OCI-LY3 (cell line): ENCODE measurements around the gene GORASP2.
A peak's percentile ranks its signal among the peaks of the same experiment; 100 is the strongest.

Experiments used
- H2AFZ ChIP-seq: fragments of 200-600, 300-600 bp; shearing (Covaris generic); 2 replicates; pipeline ENCODE4 v1.6.0; 2014; ENCODE audit warnings: antibody characterized with exemption, low read depth, low read length
- H3K27ac ChIP-seq: fragments of 200-600, 300-600 bp; sonication (generic); 2 replicates; pipeline ENCODE4 v1.5.1; 2014; ENCODE audit warnings: mild to moderate bottlenecking, low read length, moderate library complexity, mixed read lengths
- H3K27me3 ChIP-seq: fragments of 200-600, 300-600 bp; sonication (generic); 2 replicates; pipeline ENCODE4 v1.6.1; 2014; ENCODE audit warnings: low read depth, low read length, mixed read lengths
- H3K36me3 ChIP-seq: fragments of 200-600, 300-600 bp; sonication (generic); replicated peaks from 2 replicates; pipeline ENCODE3; 2014; ENCODE audit warnings: low read depth, low read length, mixed read lengths
- H3K4me1 ChIP-seq: fragments of 300-600, 200-600 bp; sonication (generic); 2 replicates; pipeline ENCODE4 v1.6.1; 2014; ENCODE audit warnings: low read length, mixed read lengths
- H3K4me2 ChIP-seq: fragments of 200-600, 300-600 bp; sonication (generic); 2 replicates; pipeline ENCODE4 v1.6.1; 2014; ENCODE audit warnings: low read length, mixed read lengths
- H3K4me3 ChIP-seq: fragments of 300-600, 200-600 bp; sonication (generic); 2 replicates; pipeline ENCODE4 v1.5.1; 2014; ENCODE audit warnings: antibody characterized with exemption, mild to moderate bottlenecking, low read length, moderate library complexity
- H3K79me2 ChIP-seq: fragments of 300-600, 200-600 bp; shearing (Covaris generic); 2 replicates; pipeline ENCODE4 v1.6.1; 2014; ENCODE audit warnings: mild to moderate bottlenecking, low read length, mixed read lengths
- H3K9ac ChIP-seq: fragments of 300-600, 200-600 bp; shearing (Covaris generic); 2 replicates; pipeline ENCODE4 v1.6.0; 2014; ENCODE audit warnings: mild to moderate bottlenecking, low read length, moderate library complexity
- H3K9me3 ChIP-seq: fragments of 200-600, 300-600 bp; shearing (Covaris generic); 2 replicates; pipeline ENCODE4 v1.6.1; 2014; ENCODE audit warnings: low read length, mixed read lengths; ENCODE audit not compliant: insufficient read depth
- H4K20me1 ChIP-seq: fragments of 200-600, 300-600 bp; sonication (generic); 2 replicates; pipeline ENCODE4 v1.6.1; 2016; ENCODE audit warnings: low read length, mixed read lengths; ENCODE audit not compliant: insufficient read depth
- EZH2phosphoT487 ChIP-seq: fragments of 200-600 bp; shearing (Covaris generic); IDR thresholded peaks from 2 replicates; pipeline ENCODE4 v1.6.1; 2018; ENCODE audit warnings: antibody characterized with exemption, mixed run types, low read depth
- TF ChIP-seq, protein P1 (sequence below): fragments of 200-600, 300-600 bp; sonication (generic); IDR thresholded peaks from 2 replicates; pipeline ENCODE4 v1.5.1; 2014; ENCODE audit warnings: antibody characterized with exemption, low read length, low read depth

GORASP2 gene

GRCh38 chr2:170972296-170973224 is 43.5 kb downstream of the GORASP2 start:
- Histone ChIP-seq H3K4me1 (peaks cover 14% of the 10 kb centered on the region), H2AFZ (no peak overlapping the region), H3K4me2 (peak overlapping the region; percentile 89), H3K4me3 (peak overlapping the region; percentile 84), H3K27ac (no peak overlapping the region), H3K36me3 (peaks cover 6% of the 10 kb centered on the region), H3K9ac (peak overlapping the region; percentile 26), H4K20me1 (no peaks in the 10 kb centered on the region), H3K27me3 (no peaks in the 10 kb centered on the region), H3K79me2 (no peaks in the 10 kb centered on the region), H3K9me3 (no peaks in the 10 kb centered on the region)
- TF ChIP-seq, protein P1, sequence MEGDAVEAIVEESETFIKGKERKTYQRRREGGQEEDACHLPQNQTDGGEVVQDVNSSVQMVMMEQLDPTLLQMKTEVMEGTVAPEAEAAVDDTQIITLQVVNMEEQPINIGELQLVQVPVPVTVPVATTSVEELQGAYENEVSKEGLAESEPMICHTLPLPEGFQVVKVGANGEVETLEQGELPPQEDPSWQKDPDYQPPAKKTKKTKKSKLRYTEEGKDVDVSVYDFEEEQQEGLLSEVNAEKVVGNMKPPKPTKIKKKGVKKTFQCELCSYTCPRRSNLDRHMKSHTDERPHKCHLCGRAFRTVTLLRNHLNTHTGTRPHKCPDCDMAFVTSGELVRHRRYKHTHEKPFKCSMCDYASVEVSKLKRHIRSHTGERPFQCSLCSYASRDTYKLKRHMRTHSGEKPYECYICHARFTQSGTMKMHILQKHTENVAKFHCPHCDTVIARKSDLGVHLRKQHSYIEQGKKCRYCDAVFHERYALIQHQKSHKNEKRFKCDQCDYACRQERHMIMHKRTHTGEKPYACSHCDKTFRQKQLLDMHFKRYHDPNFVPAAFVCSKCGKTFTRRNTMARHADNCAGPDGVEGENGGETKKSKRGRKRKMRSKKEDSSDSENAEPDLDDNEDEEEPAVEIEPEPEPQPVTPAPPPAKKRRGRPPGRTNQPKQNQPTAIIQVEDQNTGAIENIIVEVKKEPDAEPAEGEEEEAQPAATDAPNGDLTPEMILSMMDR = no peak
- no peak for TF ChIP-seq EZH2phosphoT487

DNA sequence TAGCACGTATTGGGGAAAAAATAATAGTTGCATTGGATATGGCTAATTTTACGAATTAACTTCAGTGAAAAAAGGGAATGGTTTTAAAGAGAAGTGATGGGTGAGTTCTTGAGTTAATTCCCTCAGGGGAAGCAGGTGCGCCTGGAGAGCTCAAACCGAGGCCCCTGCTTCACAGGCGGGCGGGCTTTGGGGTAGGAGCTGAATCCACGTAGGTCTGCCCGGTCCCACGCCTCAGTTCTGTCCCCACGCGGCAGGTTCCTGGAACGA is 44.1 kb downstream of the GORASP2 start:
- no peak for TF ChIP-seq EZH2phosphoT487
- TF ChIP-seq, protein P1 = no peak
- Histone ChIP-seq H3K27me3 (no peaks in the 10 kb centered on the region), H3K9me3 (no peaks in the 10 kb centered on the region), H3K4me3 (peak overlapping the region; percentile 84), H3K4me1 (peaks cover 14% of the 10 kb centered on the region), H3K27ac (no peak overlapping the region), H4K20me1 (no peaks in the 10 kb centered on the region), H2AFZ (no peak overlapping the region), H3K36me3 (peaks cover 6% of the 10 kb centered on the region), H3K9ac (peak overlapping the region; percentile 26), H3K79me2 (no peaks in the 10 kb centered on the region), H3K4me2 (peak overlapping the region; percentile 89)

DNA sequence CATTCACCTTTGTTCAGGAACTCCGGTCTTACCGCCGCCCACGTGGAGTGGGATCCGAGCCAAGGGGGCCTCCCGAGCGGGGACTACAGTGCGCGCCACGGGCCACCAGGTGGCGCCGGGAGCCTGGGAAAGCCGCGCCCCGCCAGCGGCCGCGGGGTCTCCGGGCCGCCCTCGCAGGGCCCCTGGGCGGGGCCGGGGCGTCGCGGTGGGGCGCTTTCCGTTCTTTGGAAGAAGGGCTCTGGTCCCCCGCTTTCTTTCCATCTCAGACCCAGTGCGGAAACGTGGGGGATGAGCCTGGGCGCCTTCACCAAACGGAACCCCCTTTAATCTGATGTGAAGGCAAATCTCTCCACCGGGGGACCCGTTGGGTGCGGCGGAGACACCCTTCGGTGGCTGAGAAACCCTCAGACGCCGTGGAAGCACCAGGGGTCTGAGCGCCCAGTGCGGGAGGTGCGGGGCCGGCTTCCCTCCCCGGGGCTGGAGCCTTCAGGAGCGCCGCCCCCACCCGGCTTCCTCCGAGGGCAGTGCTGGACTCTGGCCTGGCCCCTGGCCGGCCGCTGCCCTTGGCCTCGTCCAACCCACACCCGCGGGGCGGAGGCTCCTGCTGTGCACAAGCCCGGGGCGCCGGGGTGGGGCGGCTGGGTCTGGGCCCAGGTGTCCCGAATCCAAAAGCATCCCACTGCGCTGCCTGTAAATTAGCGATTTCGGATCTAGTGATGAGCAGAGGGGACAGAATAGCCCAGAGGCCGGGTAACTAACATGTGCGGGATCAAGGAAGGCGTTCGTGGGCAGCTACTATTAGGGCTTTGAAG is 44.6 kb downstream of the GORASP2 start:
- Histone ChIP-seq H3K9me3 (no peaks in the 10 kb centered on the region), H3K9ac (peak overlapping the region; percentile 87), H3K4me2 (peak overlapping the region; percentile 89), H3K79me2 (no peaks in the 10 kb centered on the region), H3K27me3 (no peaks in the 10 kb centered on the region), H3K27ac (peak overlapping the region; percentile 37; the same call in 1 of the 2 replicates), H3K4me1 (peaks cover 14% of the 10 kb centered on the region), H3K36me3 (peaks cover 5% of the 10 kb centered on the region), H2AFZ (peak overlapping the region; percentile 95), H3K4me3 (peak overlapping the region; percentile 84), H4K20me1 (no peaks in the 10 kb centered on the region)
- TF ChIP-seq, protein P1 = peak; percentile 79
- TF ChIP-seq EZH2phosphoT487 = no peak

GRCh38 chr2:170974304-170974993 is 45.4 kb downstream of the GORASP2 start:
- H3K9ac ChIP-seq = peak overlapping the region; percentile 87
- no peak for TF ChIP-seq EZH2phosphoT487
- TF ChIP-seq, protein P1 = no peak
- H3K4me2 ChIP-seq = peak overlapping the region; percentile 89
- H4K20me1 ChIP-seq = no peaks in the 10 kb centered on the region
- peak overlapping the region; percentile 95 for H2AFZ ChIP-seq
- H3K27me3 ChIP-seq = no peaks in the 10 kb centered on the region
- H3K4me1 ChIP-seq = peaks cover 14% of the 10 kb centered on the region
- no peaks in the 10 kb centered on the region for H3K36me3 ChIP-seq
- H3K27ac ChIP-seq = no peak overlapping the region
- no peaks in the 10 kb centered on the region for H3K79me2 ChIP-seq
- no peaks in the 10 kb centered on the region for H3K9me3 ChIP-seq
- peak overlapping the region; percentile 84 for H3K4me3 ChIP-seq
